GM12878 (cell line): ENCODE data around the gene RPS26. TPM values are rescaled to one million over a fixed set of nuclear protein-coding genes. Genes with fewer than 3 reads are reported as not detected.

ENCODE experiments used
- BCL11A ChIP-seq: IDR thresholded peaks from 2 replicates; pipeline ENCODE4 v1.6.1; 2011; ENCODE audit warnings: low read depth, low read length
- MAX ChIP-seq: IDR thresholded peaks from 2 replicates; pipeline ENCODE4 v1.6.1; 2012; ENCODE audit warnings: low read depth, low read length, improper control_type of control experiment
- PBX3 ChIP-seq: IDR thresholded peaks from 2 replicates; pipeline ENCODE4 v1.6.1; 2011; ENCODE audit warnings: mild to moderate bottlenecking, low read depth, low read length, moderate library complexity; ENCODE audit not compliant: insufficient replicate concordance
- PRDM15 ChIP-seq: fragments of 450-650 bp; formaldehyde crosslinking; IDR thresholded peaks from 2 replicates; pipeline ENCODE4 v1.4.0; 2020; ENCODE audit warnings: mild to moderate bottlenecking, moderate library complexity
- RBBP5 ChIP-seq: fragments of 200-600 bp; sonication (generic); conservative IDR thresholded peaks from 2 replicates; pipeline ENCODE4 v1.6.1; 2016
- TCF7 ChIP-seq: IDR thresholded peaks from 2 replicates; pipeline ENCODE4 v1.6.1; 2014; ENCODE audit warnings: antibody characterized with exemption, borderline replicate concordance
- WRNIP1 ChIP-seq: IDR thresholded peaks from 2 replicates; pipeline ENCODE4 v1.6.1; 2011; ENCODE audit warnings: low read depth, low read length, improper control_type of control experiment, borderline replicate concordance
- ZBED1 ChIP-seq: IDR thresholded peaks from 2 replicates; pipeline ENCODE4 v1.6.1; 2016; ENCODE audit warnings: borderline replicate concordance
- ZBTB33 ChIP-seq: fragments of 450-650 bp; IDR thresholded peaks from 2 replicates; pipeline ENCODE4 v1.6.1; 2017; ENCODE audit warnings: mild to moderate bottlenecking
- ZBTB4 ChIP-seq: fragments of 450-650 bp; formaldehyde crosslinking; IDR thresholded peaks from 2 replicates; pipeline ENCODE4 v1.4.0; 2022; ENCODE audit warnings: mild to moderate bottlenecking, moderate library complexity
- ZNF274 ChIP-seq: IDR thresholded peaks from one replicate; pipeline ENCODE4 v1.8.0; 2011; ENCODE audit not compliant: insufficient read length, insufficient read depth
- ZNF592 ChIP-seq: fragments of 450-650 bp; IDR thresholded peaks from 2 replicates; pipeline ENCODE4 v1.6.1; 2017; ENCODE audit warnings: mild to moderate bottlenecking, moderate library complexity
- ZNF622 ChIP-seq: fragments of 450-650 bp; IDR thresholded peaks from 2 replicates; pipeline ENCODE4 v1.6.1; 2017; ENCODE audit warnings: mild to moderate bottlenecking, inconsistent platforms
- polyA plus RNA-seq, 11 experiments: library from polyadenylated mRNA; depleted of rRNA in 4 of 11; unstranded in 6 of 11; stranded (reverse) in 5 of 11; fragments of >200 nt; fragmentation: Nextera tagmentation in 4 of 11; fragmentation: Illumina TruSeq in 1 of 11; extraction: Ambion mirVana in 4 of 11; extraction: Trizol in 1 of 11; gene quantifications; 1 replicate in 1 of 11; 2 replicates in 10 of 11; pipeline versions ENCODE4 v1.2.1 to v1.2.3, GENCODE V29; 2011 to 2016; ENCODE audit warnings: inconsistent platforms in 2 of 11, missing spikeins in 2 of 11, low read depth in 1 of 11
- total RNA-seq, 4 experiments: library from RNA; depleted of rRNA in 3 of 4; stranded (reverse); fragments of >200 nt in 3 of 4; fragmentation: Illumina TruSeq in 1 of 4; extraction: Trizol in 1 of 4; gene quantifications; 2 replicates each; pipeline versions ENCODE4 v1.2.1 to v1.2.3, GENCODE V29; 2013 to 2021

The RPS26 gene
- total and polyA plus RNA-seq, 10 of the 15 experiments (the other 5 are each of a cell fraction or from before 2014, with no cell fraction given): 75.5 to 3,147 (median 881) TPM

GRCh38 chr12:56041552-56042429 lies at the start of gene RPS26 (continued):
- TF ChIP-seq ZNF622: no peak
- peak; percentile 66 for TF ChIP-seq PBX3
- peak; percentile 58 for TF ChIP-seq MAX
- no peak for TF ChIP-seq ZBTB4
- TF ChIP-seq ZNF274: no peak
- TF ChIP-seq ZBED1: peak; percentile 94
- peak; percentile 70; the same call in 1 of the 2 replicates for TF ChIP-seq TCF7
- TF ChIP-seq PRDM15 (CRISPR knock-in tag): no peak
- TF ChIP-seq BCL11A: no peak; the same call in 1 of the 2 replicates
- peak; percentile 90 for TF ChIP-seq ZBTB33
- no peak for TF ChIP-seq RBBP5
- no peak for TF ChIP-seq WRNIP1
- TF ChIP-seq ZNF592: no peak; the same call in 1 of the 2 replicates
